HEK293 (cell line): ENCODE measurements around the gene C6orf15.

Source experiments
- AEBP2 ChIP-seq: fragments of 450-650 bp; formaldehyde crosslinking; IDR thresholded peaks from 2 replicates; pipeline ENCODE4 v1.5.1; 2016; ENCODE audit warnings: missing biosample characterization, missing genetic modification characterization, borderline replicate concordance
- BCL11A ChIP-seq: fragments of 450-650 bp; formaldehyde crosslinking; IDR thresholded peaks from 2 replicates; pipeline ENCODE4 v1.5.1; 2016; ENCODE audit warnings: low read depth, missing biosample characterization, missing genetic modification characterization
- GLI2 ChIP-seq: fragments of 450-650 bp; formaldehyde crosslinking; IDR thresholded peaks from 2 replicates; pipeline ENCODE4; 2017; ENCODE audit warnings: missing biosample characterization, missing genetic modification characterization, low read depth, borderline replicate concordance
- HIC1 ChIP-seq: fragments of 450-650 bp; formaldehyde crosslinking; IDR thresholded peaks from 2 replicates; pipeline ENCODE4 v1.5.1; 2016; ENCODE audit warnings: missing biosample characterization, missing genetic modification characterization
- KLF7 ChIP-seq: fragments of 450-650 bp; formaldehyde crosslinking; IDR thresholded peaks from 2 replicates; pipeline ENCODE4 v1.5.1; 2016; ENCODE audit warnings: missing biosample characterization, missing genetic modification characterization, borderline replicate concordance
- MZF1 ChIP-seq: fragments of 450-650 bp; formaldehyde crosslinking; IDR thresholded peaks from 2 replicates; pipeline ENCODE4 v1.5.1; 2017; ENCODE audit warnings: missing biosample characterization, missing genetic modification characterization, borderline replicate concordance
- PATZ1 ChIP-seq: fragments of 450-650 bp; formaldehyde crosslinking; IDR thresholded peaks from 2 replicates; pipeline ENCODE4 v1.5.1; 2016; ENCODE audit warnings: missing biosample characterization, missing genetic modification characterization
- SETDB1 ChIP-seq: IDR thresholded peaks from one replicate; pipeline ENCODE4 v1.6.1; 2017; ENCODE audit warnings: mild to moderate bottlenecking, low read length, moderate library complexity, mixed read lengths; ENCODE audit not compliant: insufficient read length
- ZBTB44 ChIP-seq: fragments of 450-650 bp; IDR thresholded peaks from 2 replicates; pipeline ENCODE4 v1.5.1; 2018; ENCODE audit warnings: missing biosample characterization, mild to moderate bottlenecking, missing genetic modification characterization
- ZFP3 ChIP-seq: fragments of 450-650 bp; formaldehyde crosslinking; IDR thresholded peaks from 2 replicates; pipeline ENCODE4 v1.5.1; 2016; ENCODE audit warnings: low read depth, missing biosample characterization, missing genetic modification characterization
- ZNF16 ChIP-seq: fragments of 450-650 bp; formaldehyde crosslinking; IDR thresholded peaks from 2 replicates; pipeline ENCODE4 v1.5.1; 2016; ENCODE audit warnings: low read depth, missing biosample characterization, missing genetic modification characterization
- ZNF175 ChIP-seq: fragments of 450-650 bp; formaldehyde crosslinking; IDR thresholded peaks from 2 replicates; pipeline ENCODE4 v1.5.1; 2016; ENCODE audit warnings: missing biosample characterization, missing genetic modification characterization
- ZNF2 ChIP-seq: fragments of 450-650 bp; formaldehyde crosslinking; IDR thresholded peaks from 2 replicates; pipeline ENCODE4 v1.5.1; 2016; ENCODE audit warnings: missing biosample characterization, missing genetic modification characterization
- ZNF350 ChIP-seq: fragments of 450-650 bp; formaldehyde crosslinking; IDR thresholded peaks from 2 replicates; pipeline ENCODE4 v1.5.0; 2017; ENCODE audit warnings: missing biosample characterization, mild to moderate bottlenecking, missing genetic modification characterization
- ZNF354C ChIP-seq: fragments of 450-650 bp; formaldehyde crosslinking; IDR thresholded peaks from 2 replicates; pipeline ENCODE4 v1.5.1; 2016; ENCODE audit warnings: missing biosample characterization, missing genetic modification characterization, low read depth, borderline replicate concordance
- ZNF391 ChIP-seq: fragments of 450-650 bp; formaldehyde crosslinking; IDR thresholded peaks from 2 replicates; pipeline ENCODE4 v1.5.1; 2016; ENCODE audit warnings: low read depth, missing biosample characterization, missing genetic modification characterization, borderline replicate concordance
- ZNF394 ChIP-seq: fragments of 450-650 bp; formaldehyde crosslinking; IDR thresholded peaks from 2 replicates; pipeline ENCODE4 v1.5.1; 2016; ENCODE audit warnings: missing biosample characterization, missing genetic modification characterization, mild to moderate bottlenecking, moderate library complexity, borderline replicate concordance
- ZNF423 ChIP-seq: fragments of 450-650 bp; formaldehyde crosslinking; IDR thresholded peaks from 2 replicates; pipeline ENCODE4 v1.5.1; 2016; ENCODE audit warnings: missing biosample characterization, missing genetic modification characterization
- ZNF473 ChIP-seq: fragments of 450-650 bp; formaldehyde crosslinking; IDR thresholded peaks from 2 replicates; pipeline ENCODE4 v1.5.1; 2017; ENCODE audit warnings: missing biosample characterization, missing genetic modification characterization
- ZNF529 ChIP-seq: fragments of 450-650 bp; formaldehyde crosslinking; IDR thresholded peaks from 2 replicates; pipeline ENCODE4 v1.5.1; 2017; ENCODE audit warnings: missing genetic modification characterization, missing biosample characterization; ENCODE audit not compliant: insufficient replicate concordance
- ZNF555 ChIP-seq: fragments of 450-650 bp; formaldehyde crosslinking; conservative IDR thresholded peaks from 2 replicates; pipeline ENCODE4 v1.5.1; 2017; ENCODE audit warnings: missing biosample characterization, mild to moderate bottlenecking, missing genetic modification characterization, inconsistent platforms
- ZNF560 ChIP-seq: fragments of 450-650 bp; formaldehyde crosslinking; IDR thresholded peaks from 2 replicates; pipeline ENCODE4 v1.5.1; 2017; ENCODE audit warnings: missing biosample characterization, missing genetic modification characterization, borderline replicate concordance
- ZNF571 ChIP-seq: fragments of 450-650 bp; formaldehyde crosslinking; IDR thresholded peaks from 2 replicates; pipeline ENCODE4 v1.5.0; 2017; ENCODE audit warnings: missing biosample characterization, missing genetic modification characterization
- ZNF747 ChIP-seq: fragments of 450-650 bp; formaldehyde crosslinking; IDR thresholded peaks from 2 replicates; pipeline ENCODE4 v1.5.1; 2016; ENCODE audit warnings: missing biosample characterization, missing genetic modification characterization
- ZNF768 ChIP-seq: fragments of 450-650 bp; formaldehyde crosslinking; IDR thresholded peaks from 2 replicates; pipeline ENCODE4 v1.5.1; 2018; ENCODE audit warnings: missing biosample characterization, mild to moderate bottlenecking, missing genetic modification characterization
- TF ChIP-seq, protein P1 (sequence below): fragments of 450-650 bp; formaldehyde crosslinking; IDR thresholded peaks from 2 replicates; pipeline ENCODE4; 2016; ENCODE audit warnings: missing biosample characterization, missing genetic modification characterization
- TF ChIP-seq, protein P2 (sequence below): fragments of 450-650 bp; formaldehyde crosslinking; IDR thresholded peaks from 2 replicates; pipeline ENCODE4 v1.5.0; 2017; ENCODE audit warnings: missing biosample characterization, missing genetic modification characterization, borderline replicate concordance

Gene C6orf15

GRCh38 chr6:31158863-31159855 is 46.8 kb upstream of the C6orf15 start (continued):
- TF ChIP-seq, protein P1, sequence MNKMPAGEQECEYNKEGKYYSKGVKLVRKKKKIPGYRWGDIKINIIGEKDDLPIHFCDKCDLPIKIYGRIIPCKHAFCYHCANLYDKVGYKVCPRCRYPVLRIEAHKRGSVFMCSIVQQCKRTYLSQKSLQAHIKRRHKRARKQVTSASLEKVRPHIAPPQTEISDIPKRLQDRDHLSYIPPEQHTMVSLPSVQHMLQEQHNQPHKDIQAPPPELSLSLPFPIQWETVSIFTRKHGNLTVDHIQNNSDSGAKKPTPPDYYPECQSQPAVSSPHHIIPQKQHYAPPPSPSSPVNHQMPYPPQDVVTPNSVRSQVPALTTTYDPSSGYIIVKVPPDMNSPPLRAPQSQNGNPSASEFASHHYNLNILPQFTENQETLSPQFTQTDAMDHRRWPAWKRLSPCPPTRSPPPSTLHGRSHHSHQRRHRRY (tag by site-specific recombination) = no peak
- peak; percentile 61 for TF ChIP-seq HIC1 (tag by site-specific recombination)
- no peak for TF ChIP-seq ZNF747 (tag by site-specific recombination)
- no peak for TF ChIP-seq ZBTB44
- no peak for TF ChIP-seq ZNF391
- no peak for TF ChIP-seq AEBP2 (tag by site-specific recombination)
- TF ChIP-seq ZNF571 (tag by site-specific recombination) = no peak
- TF ChIP-seq ZNF473 = no peak
- TF ChIP-seq ZNF2 (tag by site-specific recombination) = peak; percentile 5; the same call in 1 of the 2 replicates
- no peak for TF ChIP-seq BCL11A (tag by site-specific recombination)
- no peak for TF ChIP-seq ZNF16 (tag by site-specific recombination)
- TF ChIP-seq MZF1 = no peak
- TF ChIP-seq ZNF768 (tag by site-specific recombination) = no peak
- no peak for TF ChIP-seq ZNF175 (tag by site-specific recombination)
- TF ChIP-seq SETDB1 = no peak
- TF ChIP-seq ZNF350 (tag by site-specific recombination) = no peak
- TF ChIP-seq KLF7 (tag by site-specific recombination) = peak; percentile 87; the same call in 1 of the 2 replicates
- no peak for TF ChIP-seq ZNF529 (tag by site-specific recombination)
- TF ChIP-seq ZNF394 (tag by site-specific recombination) = no peak; the same call in none of the 2 replicates
- TF ChIP-seq ZNF423 = no peak
- TF ChIP-seq ZNF354C (tag by site-specific recombination) = no peak
- no peak for TF ChIP-seq ZFP3
- no peak for TF ChIP-seq ZNF560 (tag by site-specific recombination)
- TF ChIP-seq GLI2 (tag by site-specific recombination) = no peak
- TF ChIP-seq, protein P2, sequence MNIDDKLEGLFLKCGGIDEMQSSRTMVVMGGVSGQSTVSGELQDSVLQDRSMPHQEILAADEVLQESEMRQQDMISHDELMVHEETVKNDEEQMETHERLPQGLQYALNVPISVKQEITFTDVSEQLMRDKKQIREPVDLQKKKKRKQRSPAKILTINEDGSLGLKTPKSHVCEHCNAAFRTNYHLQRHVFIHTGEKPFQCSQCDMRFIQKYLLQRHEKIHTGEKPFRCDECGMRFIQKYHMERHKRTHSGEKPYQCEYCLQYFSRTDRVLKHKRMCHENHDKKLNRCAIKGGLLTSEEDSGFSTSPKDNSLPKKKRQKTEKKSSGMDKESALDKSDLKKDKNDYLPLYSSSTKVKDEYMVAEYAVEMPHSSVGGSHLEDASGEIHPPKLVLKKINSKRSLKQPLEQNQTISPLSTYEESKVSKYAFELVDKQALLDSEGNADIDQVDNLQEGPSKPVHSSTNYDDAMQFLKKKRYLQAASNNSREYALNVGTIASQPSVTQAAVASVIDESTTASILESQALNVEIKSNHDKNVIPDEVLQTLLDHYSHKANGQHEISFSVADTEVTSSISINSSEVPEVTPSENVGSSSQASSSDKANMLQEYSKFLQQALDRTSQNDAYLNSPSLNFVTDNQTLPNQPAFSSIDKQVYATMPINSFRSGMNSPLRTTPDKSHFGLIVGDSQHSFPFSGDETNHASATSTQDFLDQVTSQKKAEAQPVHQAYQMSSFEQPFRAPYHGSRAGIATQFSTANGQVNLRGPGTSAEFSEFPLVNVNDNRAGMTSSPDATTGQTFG = no peak
- TF ChIP-seq PATZ1 (tag by site-specific recombination) = peak; percentile 77; the same call in 1 of the 2 replicates
- TF ChIP-seq ZNF555 (tag by site-specific recombination) = no peak
